Transverse colon (tissue), 4 donors: ENCODE data around the gene AMOTL1. TPM values are rescaled to one million over a fixed set of nuclear protein-coding genes. Genes with fewer than 3 reads are reported as not detected.
"Not testable (repeated sequence)": the region's sequence is repeated elsewhere in the genome, so short reads cannot be mapped to it uniquely, and the experiment has no call there.

Experiments
- DNase-seq: peaks from one replicate; pipeline ENCODE4 v3.0.0-alpha.2; 2019
- H3K27ac ChIP-seq, 4 donors: fragments of 200-600 bp; sonication (generic); 2 replicates each; pipeline ENCODE4 v1.5.1; 2016 to 2018; ENCODE audit warnings: inconsistent platforms in 4 of 4
- H3K27me3 ChIP-seq: fragments of 200-600 bp; sonication (generic); 2 replicates; pipeline ENCODE4 v1.5.1; 2017; ENCODE audit warnings: inconsistent platforms
- H3K36me3 ChIP-seq, 4 donors: fragments of 200-600 bp; sonication (generic); 2 replicates each; pipeline ENCODE4 v1.5.1; 2017 to 2019; ENCODE audit warnings: inconsistent platforms in 4 of 4
- H3K4me1 ChIP-seq, 4 donors: fragments of 200-600 bp; sonication (generic); 2 replicates each; pipeline ENCODE4 v1.5.1; 2017 to 2020; ENCODE audit warnings: inconsistent platforms in 4 of 4
- H3K4me3 ChIP-seq, 4 donors: fragments of 200-600 bp; sonication (generic); 1 replicate in 1 of 4; 2 replicates in 3 of 4; pipeline versions ENCODE4 v1.5.1 to v1.6.1; 2017 to 2019; ENCODE audit warnings: inconsistent platforms in 4 of 4
- H3K9me3 ChIP-seq, 2 donors: fragments of 200-600 bp; sonication (generic); 2 replicates each; pipeline ENCODE4 v1.5.1; 2017 to 2019; ENCODE audit warnings: inconsistent platforms in 2 of 2
- CTCF ChIP-seq, 5 experiments: fragments of 200-600 bp in 3 of 5; fragments of 450-650 bp in 2 of 5; sonication (generic) in 3 of 5; IDR thresholded peaks; 1 replicate in 2 of 5; 2 replicates in 3 of 5; pipeline ENCODE4 v1.5.1; 2016 to 2017; ENCODE audit warnings: antibody characterized with exemption in 5 of 5, inconsistent platforms in 3 of 5, mild to moderate bottlenecking in 2 of 5, moderate library complexity in 1 of 5
- EP300 ChIP-seq: sonication (generic); formaldehyde crosslinking; IDR thresholded peaks from one replicate; pipeline ENCODE4 v1.6.1; 2017; ENCODE audit warnings: antibody characterized with exemption, low read depth
- POLR2A ChIP-seq: fragments of 450-650 bp; IDR thresholded peaks from one replicate; pipeline ENCODE4 v1.6.1; 2016; ENCODE audit warnings: antibody characterized with exemption, mild to moderate bottlenecking, moderate library complexity
- POLR2AphosphoS5 ChIP-seq, 3 donors: sonication (generic); formaldehyde crosslinking; IDR thresholded peaks; one replicate each; pipeline ENCODE4 v1.6.1; 2016; ENCODE audit warnings: antibody characterized with exemption in 3 of 3
- WGBS, 2 donors: methylation state at CpG; one replicate each; pipeline ENCODE4 v1.1.5; 2018; ENCODE audit warnings: low coverage in 1 of 2; 5-methylcytosine and 5-hydroxymethylcytosine counted together
- in situ Hi-C, 4 donors: fragments of 200-750 bp; cut with MboI; loops; one replicate each; pipeline versions ENCODE4 v1.15.0 to v1.15.1; 2017; ENCODE audit warnings: low sequenced_read_pairs in 3 of 4, low pct_ligation_motif_present in 1 of 4, low pct_unique_long_range_greater_than_20kb in 1 of 4
- intact Hi-C: fragments of 100-400 bp; cut with DNase I; formaldehyde crosslinking; loops from one replicate; pipeline ENCODE4 v1.15.1; 2023; ENCODE audit warnings: low total_unique reads
- total RNA-seq, 4 donors: library from RNA; depleted of rRNA; stranded (reverse); fragments of >200 nt; gene quantifications; one replicate each; pipeline ENCODE4 v1.1.0, GENCODE V29; 2016

Gene AMOTL1
- total RNA-seq, 4 donors from 2014 or later = 14.3 to 23.9 (median 16.8) TPM

DNA sequence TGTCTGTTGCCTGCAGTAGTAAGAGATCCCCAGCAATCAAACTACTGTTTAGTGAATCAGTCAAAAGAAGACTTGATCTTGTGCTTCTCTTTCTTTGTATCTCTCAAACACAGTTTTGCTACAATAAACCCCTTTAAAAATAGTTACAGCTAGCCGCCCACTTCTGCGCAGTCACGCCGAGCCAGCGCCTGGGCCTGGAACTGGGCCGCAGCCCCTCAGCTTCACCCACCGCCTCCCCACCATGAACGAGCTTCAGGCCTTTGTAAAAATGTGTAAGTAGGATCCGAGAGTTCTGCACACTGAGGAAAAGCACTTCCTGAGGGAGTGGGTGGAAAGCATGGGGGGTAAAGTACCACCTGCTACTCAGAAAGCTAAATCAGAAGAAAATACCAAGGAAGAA, 144.7 kb downstream of the AMOTL1 start:
- no peaks in the 10 kb centered on the region for H3K36me3 ChIP-seq
- intact Hi-C loops (no loop called here), in situ Hi-C loops (no loop called here)
- H3K27ac ChIP-seq = no peak overlapping the region
- 93 to 94% methylated on average over 7 to 9 of the region's 9 CpGs for WGBS, 2 donors
- H3K9me3 ChIP-seq = no peaks in the 10 kb centered on the region
- H3K4me3 ChIP-seq = no peak overlapping the region
- no peak for DNase-seq
- H3K4me1 ChIP-seq = no peaks in the 10 kb centered on the region
- no peaks in the 10 kb centered on the region for H3K27me3 ChIP-seq
- no peak for TF ChIP-seq POLR2A
- no peak for TF ChIP-seq POLR2AphosphoS5 (IDR thresholded peaks at IDR 0.05)
- no peak for TF ChIP-seq EP300
- no peak for TF ChIP-seq CTCF (IDR thresholded peaks at IDR 0.05)

DNA sequence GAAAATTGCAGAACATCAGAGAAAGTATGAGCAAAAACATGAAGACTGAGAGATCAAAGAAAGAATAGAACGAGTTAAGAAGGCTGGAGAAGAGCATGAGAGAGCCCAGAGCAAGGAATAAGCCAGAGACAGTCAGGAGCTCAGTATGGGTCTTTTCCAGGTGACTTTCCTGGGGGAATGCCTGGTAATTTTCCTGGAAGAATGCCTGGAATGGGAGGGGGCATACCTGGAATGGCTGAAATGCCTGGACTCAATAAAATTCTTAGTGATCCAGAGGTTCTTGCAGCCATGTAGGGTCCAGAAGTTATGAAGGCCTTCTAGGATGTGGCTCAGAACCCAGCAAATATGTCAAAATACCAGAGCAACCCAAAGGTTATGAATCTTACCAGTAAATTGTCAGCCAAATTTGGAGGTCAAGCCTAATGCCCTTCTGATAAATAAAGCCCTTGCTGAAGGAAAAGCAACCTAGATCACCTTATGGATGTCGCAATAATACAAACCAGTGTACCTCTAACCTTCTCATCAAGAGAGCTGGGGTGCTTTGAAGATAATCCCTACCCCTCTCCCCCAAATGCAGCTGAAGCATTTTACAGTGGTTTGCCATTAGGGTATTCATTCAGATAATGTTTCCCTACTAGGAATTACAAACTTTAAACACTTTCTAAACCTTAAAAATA, 145.7 kb downstream of the AMOTL1 start:
- H3K9me3 ChIP-seq, in situ Hi-C loops, H3K27me3 ChIP-seq: not testable (repeated sequence)

GRCh38 chr11:94920311-94920710, 152.2 kb downstream of the AMOTL1 start:
- in situ Hi-C loops (no loop called here), intact Hi-C loops (no loop called here)
- Histone ChIP-seq H3K36me3 (no peaks in the 10 kb centered on the region), H3K4me1 (peaks cover 0 to 7% (median 0%) of the 10 kb centered on the region in 4 donors), H3K9me3 (no peaks in the 10 kb centered on the region), H3K27ac (no peak overlapping the region), H3K4me3 (no peak overlapping the region), H3K27me3 (no peaks in the 10 kb centered on the region)
- TF ChIP-seq POLR2A = no peak
- TF ChIP-seq POLR2AphosphoS5 (IDR thresholded peaks at IDR 0.05) = no peak
- no peak for TF ChIP-seq CTCF (IDR thresholded peaks at IDR 0.05)
- TF ChIP-seq EP300 = no peak
- no peak for DNase-seq

More for the DNA sequence above, 145.7 kb downstream of the AMOTL1 start:
- WGBS, 2 donors = 88% methylated on average over 2 of the region's 2 CpGs; no CpG with 5 or more reads in 1 of the 2 donors
- H3K4me1 ChIP-seq, intact Hi-C loops, H3K36me3 ChIP-seq, H3K27ac ChIP-seq, DNase-seq, H3K4me3 ChIP-seq: not testable (repeated sequence)

GRCh38 chr11:94922321-94923003, 154.3 kb downstream of the AMOTL1 start:
- Histone ChIP-seq H3K36me3 (no peaks in the 10 kb centered on the region), H3K9me3 (no peaks in the 10 kb centered on the region), H3K4me1 (peaks cover 0 to 22% (median 2%) of the 10 kb centered on the region in 4 donors), H3K27me3 (no peaks in the 10 kb centered on the region), H3K27ac (no peak overlapping the region), H3K4me3 (no peak overlapping the region)
- 49 to 66% methylated on average over 2 to 5 of the region's 5 CpGs for WGBS, 2 donors
- TF ChIP-seq EP300 = no peak
- TF ChIP-seq CTCF (IDR thresholded peaks at IDR 0.05) = no peak
- TF ChIP-seq POLR2AphosphoS5 (IDR thresholded peaks at IDR 0.05) = no peak
- no peak for TF ChIP-seq POLR2A
- intact Hi-C loops (no loop called here), in situ Hi-C loops (no loop called here)
- no peak for DNase-seq

DNA sequence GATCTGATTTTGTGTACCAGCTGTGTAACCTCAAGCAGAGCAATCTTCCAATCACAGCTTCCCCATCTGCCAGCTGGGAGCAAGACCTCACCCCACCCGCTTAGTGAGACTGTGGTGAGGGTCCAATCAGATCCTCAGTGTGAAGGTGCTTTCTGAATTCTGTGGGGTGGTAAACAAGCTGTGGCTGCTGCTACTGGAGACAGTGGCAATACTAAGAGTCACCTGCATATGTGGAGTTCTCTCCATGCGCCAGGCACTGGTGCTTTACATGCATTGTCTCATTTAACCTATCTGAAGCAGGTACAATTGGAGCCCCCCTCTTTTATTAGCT, 154.8 kb downstream of the AMOTL1 start:
- intact Hi-C loops = no loop called here
- in situ Hi-C loops = no loop called here
- TF ChIP-seq POLR2A = no peak
- Histone ChIP-seq H3K4me3 (no peak overlapping the region), H3K9me3 (no peaks in the 10 kb centered on the region), H3K36me3 (no peaks in the 10 kb centered on the region), H3K27me3 (no peaks in the 10 kb centered on the region), H3K4me1 (peaks cover 0 to 27% (median 5%) of the 10 kb centered on the region in 4 donors), H3K27ac (no peak overlapping the region)
- DNase-seq = no peak
- WGBS, 2 donors = 85% methylated on average over 2 of the region's 2 CpGs; no CpG with 5 or more reads in 1 of the 2 donors
